AG04450 (cell line): ENCODE data around the gene GDPD3. TPM values are rescaled to one million over a fixed set of nuclear protein-coding genes. Genes with fewer than 3 reads are reported as not detected.

Experiments used
- CTCF ChIA-PET: fragments of 300-600, 350-600 bp; formaldehyde crosslinking; extraction: SDS; loops from one replicate; lab custom pipeline; 2022; ENCODE audit warnings: antibody characterized with exemption, inconsistent platforms; lab: Charles Lee
- POLR2A ChIA-PET: fragments of 350-600 bp; formaldehyde crosslinking; extraction: SDS; loops from one replicate; lab custom pipeline; 2021; ENCODE audit warnings: antibody characterized with exemption, inconsistent platforms; lab: Yijun Ruan, JAX
- DNase-seq: peaks from one replicate; pipeline ENCODE4 v3.0.0-alpha.2; 2011; ENCODE audit warnings: low read depth, low spot score
- H3K27ac ChIP-seq: one replicate; pipeline ENCODE4 v1.5.1; 2012; ENCODE audit warnings: low read depth, low read length, control low read depth
- H3K27me3 ChIP-seq: one replicate; pipeline ENCODE4 v1.6.0; 2012; ENCODE audit warnings: low read length; ENCODE audit not compliant: control insufficient read depth, insufficient read depth
- H3K4me3 ChIP-seq: 2 replicates; pipeline ENCODE4 v1.5.1; 2011; ENCODE audit warnings: mild to moderate bottlenecking, low read depth, low read length, control low read depth
- H3K9me3 ChIP-seq: 2 replicates; pipeline ENCODE4 v1.5.1; 2012; ENCODE audit warnings: low read length; ENCODE audit not compliant: control insufficient read depth, insufficient read depth
- polyA minus RNA-seq: library from RNA; depleted of rRNA, polyadenylated mRNA; stranded (reverse); fragments of >200 nt; gene quantifications from 2 replicates; pipeline ENCODE4 v1.2.3, GENCODE V29; 2011; rRNA and poly(A)+ RNA removed
- polyA plus RNA-seq: library from polyadenylated mRNA; depleted of rRNA; stranded (reverse); fragments of >200 nt; gene quantifications from 2 replicates; pipeline ENCODE4 v1.2.3, GENCODE V29; 2011; rRNA removed
- TF ChIP-seq, protein P1 (sequence below): IDR thresholded peaks from 2 replicates; pipeline ENCODE4 v1.5.1; 2011; ENCODE audit warnings: low read depth, low read length, control low read depth, inconsistent platforms

GDPD3 gene, protein sequence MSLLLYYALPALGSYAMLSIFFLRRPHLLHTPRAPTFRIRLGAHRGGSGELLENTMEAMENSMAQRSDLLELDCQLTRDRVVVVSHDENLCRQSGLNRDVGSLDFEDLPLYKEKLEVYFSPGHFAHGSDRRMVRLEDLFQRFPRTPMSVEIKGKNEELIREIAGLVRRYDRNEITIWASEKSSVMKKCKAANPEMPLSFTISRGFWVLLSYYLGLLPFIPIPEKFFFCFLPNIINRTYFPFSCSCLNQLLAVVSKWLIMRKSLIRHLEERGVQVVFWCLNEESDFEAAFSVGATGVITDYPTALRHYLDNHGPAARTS
- 1.2 and 1.9 TPM in 2 replicates for polyA plus RNA-seq
- polyA minus RNA-seq = 0.60 and 2.0 TPM in 2 replicates

DNA sequence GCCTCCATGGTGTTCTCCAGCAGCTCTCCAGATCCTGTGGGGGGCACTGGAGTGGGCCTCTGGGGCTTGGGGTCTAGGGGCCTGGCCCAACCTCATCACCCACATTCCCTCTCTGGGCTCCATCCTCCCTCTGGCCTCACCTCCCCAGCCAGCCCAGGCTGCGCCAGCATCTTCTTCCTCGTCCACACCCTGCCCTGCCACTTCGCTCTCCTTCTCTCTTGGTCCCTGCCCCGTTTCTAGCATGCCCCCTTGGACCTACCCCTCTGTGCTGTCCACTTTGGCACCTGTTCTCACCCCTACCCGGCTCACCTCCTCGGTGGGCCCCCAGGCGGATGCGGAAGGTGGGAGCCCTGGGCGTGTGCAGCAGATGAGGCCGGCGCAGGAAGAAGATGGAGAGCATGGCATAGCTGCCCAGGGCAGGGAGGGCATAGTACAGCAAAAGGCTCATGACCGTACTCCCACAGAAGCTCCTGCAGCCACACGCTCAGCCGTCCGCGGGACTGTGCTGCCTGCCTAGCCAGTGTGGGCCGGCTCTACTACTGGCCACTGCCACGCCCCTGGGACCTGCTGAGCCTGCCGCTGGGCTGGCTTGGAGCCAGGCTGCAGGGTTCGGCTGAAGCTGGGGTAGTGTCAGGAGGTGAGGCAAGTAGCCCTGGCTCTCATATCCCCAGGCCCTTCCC is at the start of gene GDPD3:
GDPD3 (minus strand) TSS at position 507 of the 680 bp plus-strand sequence; CDS start at position 448, 59 bp downstream.
- Histone ChIP-seq H3K27ac (peak within 1 kb of the TSS; percentile 21), H3K4me3 (no peak within 1 kb of the TSS), H3K27me3 (no peaks in the 10 kb centered on the region), H3K9me3 (no peaks in the 10 kb centered on the region)
- DNase-seq = no peak
- ChIA-PET CTCF (interaction anchor here (0.5 to 1.8 kb wide), 5 partner anchors 7 to 306 kb away, joined by 3 to 7 read pairs (median 4); partner anchors contain the start of genes TBX6 and YPEL3), POLR2A (no interaction called here)
- TF ChIP-seq, protein P1, sequence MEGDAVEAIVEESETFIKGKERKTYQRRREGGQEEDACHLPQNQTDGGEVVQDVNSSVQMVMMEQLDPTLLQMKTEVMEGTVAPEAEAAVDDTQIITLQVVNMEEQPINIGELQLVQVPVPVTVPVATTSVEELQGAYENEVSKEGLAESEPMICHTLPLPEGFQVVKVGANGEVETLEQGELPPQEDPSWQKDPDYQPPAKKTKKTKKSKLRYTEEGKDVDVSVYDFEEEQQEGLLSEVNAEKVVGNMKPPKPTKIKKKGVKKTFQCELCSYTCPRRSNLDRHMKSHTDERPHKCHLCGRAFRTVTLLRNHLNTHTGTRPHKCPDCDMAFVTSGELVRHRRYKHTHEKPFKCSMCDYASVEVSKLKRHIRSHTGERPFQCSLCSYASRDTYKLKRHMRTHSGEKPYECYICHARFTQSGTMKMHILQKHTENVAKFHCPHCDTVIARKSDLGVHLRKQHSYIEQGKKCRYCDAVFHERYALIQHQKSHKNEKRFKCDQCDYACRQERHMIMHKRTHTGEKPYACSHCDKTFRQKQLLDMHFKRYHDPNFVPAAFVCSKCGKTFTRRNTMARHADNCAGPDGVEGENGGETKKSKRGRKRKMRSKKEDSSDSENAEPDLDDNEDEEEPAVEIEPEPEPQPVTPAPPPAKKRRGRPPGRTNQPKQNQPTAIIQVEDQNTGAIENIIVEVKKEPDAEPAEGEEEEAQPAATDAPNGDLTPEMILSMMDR = no peak

DNA sequence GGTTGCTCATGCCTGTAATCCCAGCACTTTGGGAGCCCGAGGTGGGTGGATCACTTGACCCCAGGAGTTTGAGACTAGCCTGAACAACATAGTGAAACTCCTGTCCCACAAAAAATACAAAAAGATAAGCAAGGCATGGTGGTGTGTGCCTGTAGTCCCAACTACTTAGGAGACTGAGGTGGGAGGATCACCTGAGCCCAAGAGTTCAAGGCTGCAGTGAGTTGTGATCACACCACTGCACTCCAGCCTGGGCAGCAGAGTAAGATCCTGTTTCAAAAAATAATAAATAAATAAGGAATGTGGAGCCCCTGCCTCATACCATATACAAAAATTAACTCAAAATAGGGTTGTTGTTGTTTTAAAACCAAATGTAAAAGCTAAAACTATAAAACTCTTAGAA is 43.9 kb upstream of the GDPD3 start:
- ChIA-PET CTCF (interaction anchor here (0.6 kb wide), 1 partner anchor 447 kb away, joined by 3 read pairs; no protein-coding TSS in a partner anchor), POLR2A (no interaction called here)
- Histone ChIP-seq H3K27ac (no peak overlapping the region), H3K4me3 (no peak overlapping the region), H3K27me3 (no peaks in the 10 kb centered on the region), H3K9me3 (no peaks in the 10 kb centered on the region; the same call in 1 of the 2 replicates)
- TF ChIP-seq, protein P1 = no peak
- no peak for DNase-seq

DNA sequence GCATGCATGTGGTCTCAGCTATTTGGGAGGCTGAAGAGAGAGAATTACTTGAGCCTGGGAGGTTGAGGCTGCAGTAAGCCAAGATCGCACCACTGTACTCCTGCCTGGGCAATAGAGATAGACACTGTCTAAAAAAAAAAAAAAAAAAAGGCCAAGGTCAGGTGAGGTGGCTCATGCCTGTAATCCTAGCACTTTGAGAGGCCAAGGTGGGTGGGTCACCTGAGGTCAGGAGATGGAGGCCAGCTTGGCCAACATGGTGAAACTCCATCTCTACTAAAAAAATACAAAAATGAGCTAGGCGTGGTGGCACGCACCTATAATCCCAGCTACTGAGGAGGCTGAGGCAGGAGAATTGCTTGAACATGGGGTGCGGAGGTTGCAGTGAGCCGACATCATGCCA is 41.9 kb upstream of the GDPD3 start:
- POLR2A ChIA-PET = no interaction called here
- no peak for DNase-seq
- TF ChIP-seq, protein P1 = no peak
- Histone ChIP-seq H3K4me3 (no peak overlapping the region), H3K27me3 (no peaks in the 10 kb centered on the region), H3K9me3 (no peaks in the 10 kb centered on the region; the same call in 1 of the 2 replicates), H3K27ac (no peak overlapping the region)
- CTCF ChIA-PET = no interaction called here

DNA sequence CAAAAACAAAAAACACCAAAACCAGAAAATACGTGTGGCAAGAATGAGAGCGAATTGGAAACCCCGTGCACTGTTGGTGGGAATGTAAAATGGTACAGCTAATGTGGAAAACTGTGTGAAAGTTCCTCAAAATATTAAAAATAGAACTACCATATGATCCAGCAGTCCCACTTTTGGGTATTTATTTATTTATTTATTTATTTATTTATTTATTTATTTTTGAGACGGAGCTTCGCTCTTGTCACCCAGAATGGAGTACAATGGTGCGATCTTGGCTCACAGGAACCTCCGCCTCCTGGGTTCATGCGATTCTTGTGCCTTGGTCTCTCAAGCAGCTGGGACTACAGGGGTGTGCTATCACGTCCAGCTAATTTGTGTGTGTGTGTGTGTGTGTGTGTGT is 39.2 kb upstream of the GDPD3 start:
- Histone ChIP-seq H3K27me3 (no peaks in the 10 kb centered on the region), H3K9me3 (peaks cover 8% of the 10 kb centered on the region; the same call in 1 of the 2 replicates), H3K4me3 (no peak overlapping the region), H3K27ac (no peak overlapping the region)
- CTCF ChIA-PET = no interaction called here
- TF ChIP-seq, protein P1 = no peak
- DNase-seq = no peak
- POLR2A ChIA-PET = interaction anchor here (0.5 kb wide), 1 partner anchor 11 kb away, joined by 3 read pairs; no protein-coding TSS in a partner anchor
